ENCODE results near the gene GBP3. TPM values are rescaled to one million over a fixed set of nuclear protein-coding genes. Genes with fewer than 3 reads are reported as not detected.

Gene GBP3
- total and polyA plus RNA-seq, 10 of the 15 experiments (the other 5 are each of a cell fraction or from before 2014, with no cell fraction given): 0.21 to 3.1 (median 1.7) TPM

DNA sequence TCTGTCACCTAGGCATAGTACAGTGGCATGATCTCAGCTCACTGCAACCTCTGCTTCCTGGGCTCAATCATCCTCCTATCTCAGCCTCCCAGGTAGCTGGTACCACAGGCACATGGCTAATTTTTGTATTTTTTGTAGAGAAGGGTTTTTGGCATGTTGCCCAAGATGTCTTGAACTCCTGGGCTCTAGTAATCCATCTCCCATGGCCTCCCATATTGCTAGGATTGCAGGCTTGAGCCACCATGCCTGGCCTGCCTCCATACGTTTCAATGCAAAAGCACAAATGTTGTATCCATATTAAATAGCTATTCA is 17.6 kb upstream of the GBP3 start:
- TF ChIP-seq SMARCA5 (IDR thresholded peaks at IDR 0.05) (no peak), ASH2L (IDR thresholded peaks at IDR 0.05; ENCODE audit: borderline replicate concordance, low read depth) (no peak), HDAC2 (IDR thresholded peaks at IDR 0.05) (no peak), MYC (IDR thresholded peaks at IDR 0.05; ENCODE audit: insufficient read depth, insufficient read length, insufficient replicate concordance, low read length, severe bottlenecking) (no peak), NR2C2 (IDR thresholded peaks at IDR 0.05; ENCODE audit: borderline replicate concordance, control insufficient read depth, insufficient read length, low read depth) (no peak), TCF12 (IDR thresholded peaks at IDR 0.05; ENCODE audit: low read depth, low read length) (no peak), IKZF2 (IDR thresholded peaks at IDR 0.05) (no peak), JUND (IDR thresholded peaks at IDR 0.05; ENCODE audit: low read depth, low read length) (no peak), MEF2A (IDR thresholded peaks at IDR 0.05; ENCODE audit: insufficient read depth, low read depth, low read length) (no peak), PAX5 (IDR thresholded peaks at IDR 0.05; ENCODE audit: borderline replicate concordance, low read depth, low read length) (no peak), SIN3A (IDR thresholded peaks at IDR 0.05; ENCODE audit: low read depth, low read length) (no peak), ESRRA (IDR thresholded peaks at IDR 0.05; ENCODE audit: low read length) (no peak), JUNB (IDR thresholded peaks at IDR 0.05) (no peak), CHD2 (IDR thresholded peaks at IDR 0.05; ENCODE audit: borderline replicate concordance, low read depth, low read length) (no peak), MXI1 (IDR thresholded peaks at IDR 0.05; ENCODE audit: low read depth, low read length) (no peak), BMI1 (IDR thresholded peaks at IDR 0.05; ENCODE audit: borderline replicate concordance) (no peak), IRF4 (IDR thresholded peaks at IDR 0.05; ENCODE audit: low read depth, low read length) (no peak), CEBPB (IDR thresholded peaks at IDR 0.05; ENCODE audit: borderline replicate concordance in 1 of 2, low read depth in 2 of 2, low read length in 2 of 2) (no peak)
- TF ChIP-seq, protein P1, sequence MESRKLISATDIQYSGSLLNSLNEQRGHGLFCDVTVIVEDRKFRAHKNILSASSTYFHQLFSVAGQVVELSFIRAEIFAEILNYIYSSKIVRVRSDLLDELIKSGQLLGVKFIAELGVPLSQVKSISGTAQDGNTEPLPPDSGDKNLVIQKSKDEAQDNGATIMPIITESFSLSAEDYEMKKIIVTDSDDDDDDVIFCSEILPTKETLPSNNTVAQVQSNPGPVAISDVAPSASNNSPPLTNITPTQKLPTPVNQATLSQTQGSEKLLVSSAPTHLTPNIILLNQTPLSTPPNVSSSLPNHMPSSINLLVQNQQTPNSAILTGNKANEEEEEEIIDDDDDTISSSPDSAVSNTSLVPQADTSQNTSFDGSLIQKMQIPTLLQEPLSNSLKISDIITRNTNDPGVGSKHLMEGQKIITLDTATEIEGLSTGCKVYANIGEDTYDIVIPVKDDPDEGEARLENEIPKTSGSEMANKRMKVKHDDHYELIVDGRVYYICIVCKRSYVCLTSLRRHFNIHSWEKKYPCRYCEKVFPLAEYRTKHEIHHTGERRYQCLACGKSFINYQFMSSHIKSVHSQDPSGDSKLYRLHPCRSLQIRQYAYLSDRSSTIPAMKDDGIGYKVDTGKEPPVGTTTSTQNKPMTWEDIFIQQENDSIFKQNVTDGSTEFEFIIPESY (IDR thresholded peaks at IDR 0.05): no peak
- TF ChIP-seq, protein P2, sequence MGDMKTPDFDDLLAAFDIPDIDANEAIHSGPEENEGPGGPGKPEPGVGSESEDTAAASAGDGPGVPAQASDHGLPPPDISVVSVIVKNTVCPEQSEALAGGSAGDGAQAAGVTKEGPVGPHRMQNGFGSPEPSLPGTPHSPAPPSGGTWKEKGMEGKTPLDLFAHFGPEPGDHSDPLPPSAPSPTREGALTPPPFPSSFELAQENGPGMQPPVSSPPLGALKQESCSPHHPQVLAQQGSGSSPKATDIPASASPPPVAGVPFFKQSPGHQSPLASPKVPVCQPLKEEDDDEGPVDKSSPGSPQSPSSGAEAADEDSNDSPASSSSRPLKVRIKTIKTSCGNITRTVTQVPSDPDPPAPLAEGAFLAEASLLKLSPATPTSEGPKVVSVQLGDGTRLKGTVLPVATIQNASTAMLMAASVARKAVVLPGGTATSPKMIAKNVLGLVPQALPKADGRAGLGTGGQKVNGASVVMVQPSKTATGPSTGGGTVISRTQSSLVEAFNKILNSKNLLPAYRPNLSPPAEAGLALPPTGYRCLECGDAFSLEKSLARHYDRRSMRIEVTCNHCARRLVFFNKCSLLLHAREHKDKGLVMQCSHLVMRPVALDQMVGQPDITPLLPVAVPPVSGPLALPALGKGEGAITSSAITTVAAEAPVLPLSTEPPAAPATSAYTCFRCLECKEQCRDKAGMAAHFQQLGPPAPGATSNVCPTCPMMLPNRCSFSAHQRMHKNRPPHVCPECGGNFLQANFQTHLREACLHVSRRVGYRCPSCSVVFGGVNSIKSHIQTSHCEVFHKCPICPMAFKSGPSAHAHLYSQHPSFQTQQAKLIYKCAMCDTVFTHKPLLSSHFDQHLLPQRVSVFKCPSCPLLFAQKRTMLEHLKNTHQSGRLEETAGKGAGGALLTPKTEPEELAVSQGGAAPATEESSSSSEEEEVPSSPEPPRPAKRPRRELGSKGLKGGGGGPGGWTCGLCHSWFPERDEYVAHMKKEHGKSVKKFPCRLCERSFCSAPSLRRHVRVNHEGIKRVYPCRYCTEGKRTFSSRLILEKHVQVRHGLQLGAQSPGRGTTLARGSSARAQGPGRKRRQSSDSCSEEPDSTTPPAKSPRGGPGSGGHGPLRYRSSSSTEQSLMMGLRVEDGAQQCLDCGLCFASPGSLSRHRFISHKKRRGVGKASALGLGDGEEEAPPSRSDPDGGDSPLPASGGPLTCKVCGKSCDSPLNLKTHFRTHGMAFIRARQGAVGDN (IDR thresholded peaks at IDR 0.05): no peak
- Histone ChIP-seq H3K9me3 (replicated peaks; ENCODE audit: control insufficient read depth, insufficient read depth, low read length) (peaks cover 11% of the 10 kb centered on the region), H3K27me3 (replicated peaks in 1 of 2; ENCODE audit: control insufficient read depth in 2 of 2, insufficient read depth in 2 of 2, low read length in 1 of 2) (no peaks in the 10 kb centered on the region), H3K4me3 (no peak overlapping the region), H3K9ac (ENCODE audit: control insufficient read depth, insufficient read depth, low read length) (no peak overlapping the region), H3K4me1 (ENCODE audit: control insufficient read depth, insufficient read depth, low read length) (peaks cover 14% of the 10 kb centered on the region), H3K36me3 (ENCODE audit: control insufficient read depth in 2 of 2, insufficient read depth in 2 of 2, low read length in 1 of 2) (no peaks in the 10 kb centered on the region), H4K20me1 (ENCODE audit: control insufficient read depth, insufficient read depth) (no peaks in the 10 kb centered on the region), H2AFZ (ENCODE audit: control insufficient read depth, low read depth, low read length) (no peak overlapping the region), H3K27ac (ENCODE audit: control insufficient read depth, insufficient read depth) (no peak overlapping the region), H3K79me2 (ENCODE audit: control insufficient read depth, insufficient read depth, low read length) (no peaks in the 10 kb centered on the region), H3K4me2 (ENCODE audit: control insufficient read depth, insufficient read depth) (no peak overlapping the region; the same call in 1 of the 2 replicates)
- ATAC-seq (no peak), DNase-seq (ENCODE audit: low read depth, low spot score) (no peak), FAIRE-seq (no peak)
- intact Hi-C loops (cut with micrococcal nuclease; ENCODE audit: unreplicated experiment): loop anchor here (5.0 kb wide), 1 partner anchor 162 kb away; no protein-coding TSS in a partner anchor
- ChIA-PET CTCF (interaction anchor here (0.8 to 1.6 kb wide), 2 partner anchors 8 to 18 kb away, joined by 3 to 8 read pairs; partner anchors contain the start of gene GBP3), POLR2A (no interaction called here), SMC1A (ENCODE audit: uncharacterized antibody, unreplicated experiment) (interaction anchor here (1.0 kb wide), 1 partner anchor 16 kb away, joined by 3 read pairs; no protein-coding TSS in a partner anchor), RAD21 (ENCODE audit: unreplicated experiment) (no interaction called here)
- in situ Hi-C loops (cut with MboI): no loop called here
- BruUV-seq (replicated peaks): no TSS peak
- WGBS (ENCODE audit: insufficient coverage, insufficient replicate concordance, low lambda C conversion rate, missing lambda C conversion rate): 94% methylated on average over 1 of the region's 1 CpG
